ENCODE data around the gene PSMA7.
A peak's percentile ranks its signal among the peaks of the same experiment; 100 is the strongest.

Gene PSMA7

GRCh38 chr20:62171245-62171644 is 28.1 kb upstream of the PSMA7 start:
- DNase-seq (ENCODE audit: low spot score), result no peak

- no peak for DNase-seq (ENCODE audit: low spot score)
Observed at GRCh38 chr20:62170536-62170935, 27.3 kb upstream of the PSMA7 start.

- no peak for DNase-seq (ENCODE audit: low spot score)
Observed at GRCh38 chr20:62168890-62169435, 25.8 kb upstream of the PSMA7 start.

GRCh38 chr20:62168061-62168460 is 24.9 kb upstream of the PSMA7 start:
- DNase-seq (ENCODE audit: low spot score), result no peak

GRCh38 chr20:62167474-62167873 is 24.3 kb upstream of the PSMA7 start:
- no peak for DNase-seq (ENCODE audit: low spot score)

GRCh38 chr20:62165762-62166399 is 22.7 kb upstream of the PSMA7 start:
- DNase-seq (ENCODE audit: low spot score), result no peak

- no peak for DNase-seq (ENCODE audit: low spot score)
Observed at GRCh38 chr20:62164879-62165761, 21.9 kb upstream of the PSMA7 start.

- no peak for DNase-seq (ENCODE audit: low spot score)
Observed at GRCh38 chr20:62163986-62164762, 21.0 kb upstream of the PSMA7 start.

GRCh38 chr20:62163485-62163865 is 20.3 kb upstream of the PSMA7 start:
- DNase-seq (ENCODE audit: low spot score), result no peak

- no peak for DNase-seq (ENCODE audit: low spot score)
Observed at GRCh38 chr20:62162765-62163484, 19.7 kb upstream of the PSMA7 start.

GRCh38 chr20:62161347-62161746 is 18.2 kb upstream of the PSMA7 start:
- DNase-seq (ENCODE audit: low spot score), result no peak

- DNase-seq (ENCODE audit: low spot score), result no peak
Observed at GRCh38 chr20:62160876-62161275, 17.7 kb upstream of the PSMA7 start.

GRCh38 chr20:62160253-62160652 is 17.1 kb upstream of the PSMA7 start:
- DNase-seq (ENCODE audit: low spot score), result no peak

- DNase-seq (ENCODE audit: low spot score), result no peak
Observed at GRCh38 chr20:62159839-62160238, 16.6 kb upstream of the PSMA7 start.

- DNase-seq (ENCODE audit: low spot score), result no peak
Observed at GRCh38 chr20:62159052-62159451, 15.9 kb upstream of the PSMA7 start.

GRCh38 chr20:62158541-62158940 is 15.3 kb upstream of the PSMA7 start:
- DNase-seq (ENCODE audit: low spot score), result no peak

GRCh38 chr20:62158088-62158400 is 14.8 kb upstream of the PSMA7 start:
- DNase-seq (ENCODE audit: low spot score), result no peak

- no peak for DNase-seq (ENCODE audit: low spot score)
Observed at GRCh38 chr20:62157387-62158087, 14.3 kb upstream of the PSMA7 start.

GRCh38 chr20:62156592-62157386 is 13.6 kb upstream of the PSMA7 start:
- peak; percentile 90 for DNase-seq (ENCODE audit: low spot score)

GRCh38 chr20:62156254-62156556 is 13.0 kb upstream of the PSMA7 start:
- DNase-seq (ENCODE audit: low spot score), result no peak
